Nephron progenitor cell (in vitro differentiated cells): Measurements from ENCODE around the gene ERC2.

Experiments
- DNase-seq: peaks from one replicate; pipeline ENCODE4 v3.0.0; 2021
- H3K27ac Mint-ChIP-seq: 2 replicates; pipeline ENCODE4 v1.8.0; 2021; ENCODE audit warnings: mild to moderate bottlenecking, moderate library complexity, mixed read lengths
- H3K27me3 Mint-ChIP-seq: 2 replicates; pipeline ENCODE4 v1.8.0; 2021; ENCODE audit warnings: mild to moderate bottlenecking, low read depth, mixed read lengths; ENCODE audit not compliant: poor library complexity
- H3K36me3 Mint-ChIP-seq: 2 replicates; pipeline ENCODE4 v1.8.0; 2021; ENCODE audit warnings: low read depth, mixed read lengths
- H3K4me1 Mint-ChIP-seq: 2 replicates; pipeline ENCODE4 v1.8.0; 2021; ENCODE audit warnings: mixed read lengths
- H3K4me3 Mint-ChIP-seq: 2 replicates; pipeline ENCODE4 v1.8.0; 2021; ENCODE audit warnings: mild to moderate bottlenecking, moderate library complexity, mixed read lengths
- H3K9me3 Mint-ChIP-seq: 2 replicates; pipeline ENCODE4 v1.8.0; 2021; ENCODE audit warnings: mild to moderate bottlenecking, moderate library complexity, mixed read lengths
- TF ChIP-seq, protein P1 (sequence below): fragments of 200-600 bp; sonication (generic); IDR thresholded peaks from 2 replicates; pipeline ENCODE4 v1.5.0; 2021; ENCODE audit warnings: antibody characterized with exemption

ERC2 gene

DNA sequence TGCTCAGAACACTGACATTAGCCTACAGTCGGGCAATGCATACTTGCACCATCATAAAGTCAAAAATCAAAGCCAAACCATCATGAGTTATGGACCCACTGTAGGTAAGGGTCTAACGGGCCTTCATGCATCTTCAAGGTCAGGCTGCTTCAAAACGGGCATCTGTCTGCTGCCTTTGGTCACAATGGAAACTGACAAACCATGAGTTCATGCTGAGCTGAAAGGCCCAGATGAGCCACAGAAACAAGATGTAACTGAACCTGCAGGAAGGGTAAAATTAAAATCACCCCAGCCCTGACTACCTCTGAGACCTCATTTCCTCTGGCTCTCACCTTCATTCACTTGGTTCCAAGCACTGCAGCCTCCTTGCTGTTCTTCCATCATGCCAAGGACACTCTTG lies 143.8 kb downstream of the ERC2 start:
- Mint-ChIP-seq H3K36me3 (no peaks in the 10 kb centered on the region), H3K27me3 (peaks cover 6% of the 10 kb centered on the region), H3K4me3 (no peak overlapping the region), H3K4me1 (peaks cover 26% of the 10 kb centered on the region), H3K27ac (no peak overlapping the region), H3K9me3 (no peaks in the 10 kb centered on the region)
- TF ChIP-seq, protein P1, sequence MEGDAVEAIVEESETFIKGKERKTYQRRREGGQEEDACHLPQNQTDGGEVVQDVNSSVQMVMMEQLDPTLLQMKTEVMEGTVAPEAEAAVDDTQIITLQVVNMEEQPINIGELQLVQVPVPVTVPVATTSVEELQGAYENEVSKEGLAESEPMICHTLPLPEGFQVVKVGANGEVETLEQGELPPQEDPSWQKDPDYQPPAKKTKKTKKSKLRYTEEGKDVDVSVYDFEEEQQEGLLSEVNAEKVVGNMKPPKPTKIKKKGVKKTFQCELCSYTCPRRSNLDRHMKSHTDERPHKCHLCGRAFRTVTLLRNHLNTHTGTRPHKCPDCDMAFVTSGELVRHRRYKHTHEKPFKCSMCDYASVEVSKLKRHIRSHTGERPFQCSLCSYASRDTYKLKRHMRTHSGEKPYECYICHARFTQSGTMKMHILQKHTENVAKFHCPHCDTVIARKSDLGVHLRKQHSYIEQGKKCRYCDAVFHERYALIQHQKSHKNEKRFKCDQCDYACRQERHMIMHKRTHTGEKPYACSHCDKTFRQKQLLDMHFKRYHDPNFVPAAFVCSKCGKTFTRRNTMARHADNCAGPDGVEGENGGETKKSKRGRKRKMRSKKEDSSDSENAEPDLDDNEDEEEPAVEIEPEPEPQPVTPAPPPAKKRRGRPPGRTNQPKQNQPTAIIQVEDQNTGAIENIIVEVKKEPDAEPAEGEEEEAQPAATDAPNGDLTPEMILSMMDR = no peak
- DNase-seq = no peak

DNA sequence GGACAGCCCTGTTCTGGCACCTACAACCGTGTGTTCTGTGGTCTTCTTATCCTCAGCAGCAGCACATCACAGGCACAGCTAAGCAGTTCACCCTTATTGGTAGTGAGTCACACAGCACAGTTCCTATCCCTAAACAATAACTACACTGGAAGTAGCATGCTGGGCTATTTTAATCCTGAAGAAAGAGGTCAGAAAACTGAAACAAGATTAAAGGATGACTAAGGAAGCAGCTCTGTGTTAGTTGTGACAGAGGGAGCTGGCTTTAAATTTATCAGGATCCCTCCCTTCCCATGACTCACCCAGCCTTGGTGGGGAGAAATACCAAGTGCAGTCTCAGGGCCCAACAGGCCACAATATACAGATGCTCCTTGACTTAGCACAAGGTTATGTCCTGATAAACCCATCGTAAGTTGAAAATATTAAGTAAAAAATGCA lies 144.3 kb downstream of the ERC2 start:
- TF ChIP-seq, protein P1 = no peak
- DNase-seq = no peak
- peaks cover 6% of the 10 kb centered on the region for H3K27me3 Mint-ChIP-seq
- peaks cover 31% of the 10 kb centered on the region for H3K4me1 Mint-ChIP-seq
- no peaks in the 10 kb centered on the region for H3K36me3 Mint-ChIP-seq
- peak overlapping the region; percentile 83 for H3K27ac Mint-ChIP-seq
- H3K9me3 Mint-ChIP-seq = no peaks in the 10 kb centered on the region
- no peak overlapping the region for H3K4me3 Mint-ChIP-seq

DNA sequence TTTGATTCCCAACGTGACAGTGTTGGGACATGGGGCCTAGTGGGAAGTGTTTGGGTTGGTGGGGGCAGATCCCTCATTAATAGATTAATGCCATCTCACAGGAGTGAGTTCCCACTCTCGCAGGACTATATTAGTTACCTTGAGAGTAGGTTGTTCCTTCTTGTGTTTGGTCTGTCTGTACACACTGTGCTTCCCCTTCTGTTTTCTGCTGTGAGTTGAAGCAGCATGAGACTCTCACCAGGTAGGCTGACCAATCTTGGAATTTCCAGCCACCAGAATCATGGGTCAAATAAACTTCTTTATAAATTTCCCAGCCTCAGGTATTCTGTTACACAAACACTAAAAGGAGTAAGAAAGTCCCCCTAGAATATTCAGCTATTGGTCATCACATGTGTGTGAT lies 145.4 kb downstream of the ERC2 start:
- TF ChIP-seq, protein P1 = no peak
- Mint-ChIP-seq H3K27ac (no peak overlapping the region), H3K36me3 (no peaks in the 10 kb centered on the region), H3K9me3 (no peaks in the 10 kb centered on the region), H3K4me1 (peaks cover 32% of the 10 kb centered on the region), H3K27me3 (no peaks in the 10 kb centered on the region), H3K4me3 (no peak overlapping the region)
- DNase-seq = no peak

DNA sequence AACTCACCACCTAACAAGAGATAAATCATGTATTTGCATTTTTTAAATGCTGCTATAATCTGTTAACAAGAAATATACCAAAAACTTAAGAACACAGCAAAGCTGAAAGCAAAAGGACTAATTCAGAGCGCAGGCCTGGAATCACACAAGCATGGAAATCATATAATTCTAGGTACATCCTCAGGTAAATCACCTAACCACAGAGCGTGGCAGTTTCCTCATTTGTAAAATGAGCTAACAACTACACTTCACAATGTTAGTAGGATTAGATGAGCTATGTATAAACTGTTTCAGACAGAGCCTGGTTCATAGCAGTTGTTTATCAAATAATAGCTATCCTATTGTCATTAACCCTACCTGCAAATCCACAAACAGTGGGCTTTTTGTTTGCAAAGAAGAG lies 146.4 kb downstream of the ERC2 start:
- Mint-ChIP-seq H3K36me3 (no peaks in the 10 kb centered on the region), H3K4me3 (no peak overlapping the region), H3K4me1 (peaks cover 32% of the 10 kb centered on the region), H3K27me3 (no peaks in the 10 kb centered on the region), H3K27ac (no peak overlapping the region), H3K9me3 (no peaks in the 10 kb centered on the region)
- DNase-seq = no peak
- TF ChIP-seq, protein P1 = no peak

DNA sequence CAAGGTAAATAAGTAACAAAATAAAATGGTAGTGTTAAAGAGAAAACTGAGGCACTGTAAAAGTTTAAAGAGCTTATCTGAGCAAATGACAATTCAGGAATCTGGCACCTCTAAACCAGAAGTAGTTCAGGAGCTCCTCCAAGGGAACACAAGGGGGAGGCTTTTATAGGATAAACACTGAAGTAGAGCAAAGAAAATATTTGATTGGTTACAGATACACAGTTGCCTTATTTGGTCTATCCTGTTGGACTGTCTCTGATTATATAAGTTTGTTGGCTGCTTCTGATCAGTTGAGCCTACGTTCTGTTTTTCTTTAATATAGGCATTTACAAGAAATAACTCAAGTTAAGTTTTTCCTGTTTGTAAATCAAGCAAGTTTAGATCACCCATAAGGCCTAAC lies 146.9 kb downstream of the ERC2 start:
- H3K27ac Mint-ChIP-seq = no peak overlapping the region
- TF ChIP-seq, protein P1 = no peak
- no peaks in the 10 kb centered on the region for H3K9me3 Mint-ChIP-seq
- H3K27me3 Mint-ChIP-seq = no peaks in the 10 kb centered on the region
- H3K4me3 Mint-ChIP-seq = no peak overlapping the region
- no peak for DNase-seq
- H3K4me1 Mint-ChIP-seq = peaks cover 32% of the 10 kb centered on the region
- H3K36me3 Mint-ChIP-seq = no peaks in the 10 kb centered on the region

DNA sequence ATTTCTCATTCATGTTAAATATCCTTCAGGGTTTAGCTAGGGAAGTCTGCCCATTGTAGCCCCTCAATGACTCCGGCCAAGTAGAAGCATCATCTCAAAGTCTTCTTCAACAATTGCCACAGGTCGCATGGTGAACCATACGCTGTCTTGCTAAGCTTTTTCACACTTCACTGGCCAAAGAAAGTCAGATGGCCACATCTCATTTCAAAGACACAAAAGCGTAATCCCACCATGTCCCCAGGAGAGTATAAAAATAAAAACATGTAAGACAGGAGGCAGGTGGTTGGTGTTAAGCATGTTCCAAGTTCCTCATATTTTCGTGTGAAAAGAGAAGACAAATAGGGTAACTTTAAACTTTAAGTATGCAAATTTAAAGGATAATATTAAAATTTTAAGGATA lies 147.4 kb downstream of the ERC2 start:
- H3K27ac Mint-ChIP-seq = no peak overlapping the region
- H3K4me1 Mint-ChIP-seq = peaks cover 32% of the 10 kb centered on the region
- no peaks in the 10 kb centered on the region for H3K9me3 Mint-ChIP-seq
- DNase-seq = no peak
- no peak overlapping the region for H3K4me3 Mint-ChIP-seq
- H3K36me3 Mint-ChIP-seq = no peaks in the 10 kb centered on the region
- TF ChIP-seq, protein P1 = no peak
- no peaks in the 10 kb centered on the region for H3K27me3 Mint-ChIP-seq
